Effector memory CD4-positive, alpha-beta T cell (primary cell): Measurements from ENCODE around the gene TPSG1.
"Not testable (repeated sequence)": the region's sequence is repeated elsewhere in the genome, so short reads cannot be mapped to it uniquely, and the experiment has no call there.

Source experiments
- DNase-seq, 3 donors: peaks; one replicate each; pipeline ENCODE4 v3.0.0-alpha.2; 2020
- H3K27ac ChIP-seq: 2 replicates; pipeline ENCODE4 v1.7.0; 2013; ENCODE audit warnings: mild to moderate bottlenecking, low read length, moderate library complexity; ENCODE audit not compliant: insufficient read depth, poor library complexity, severe bottlenecking
- H3K27me3 ChIP-seq: replicated peaks from 2 replicates; pipeline ENCODE4 v1.7.0; 2013; ENCODE audit warnings: mild to moderate bottlenecking, low read length; ENCODE audit not compliant: insufficient read depth, control insufficient read depth, poor library complexity, severe bottlenecking
- H3K36me3 ChIP-seq: 2 replicates; pipeline ENCODE4 v1.7.0; 2013; ENCODE audit warnings: mild to moderate bottlenecking, low read length, moderate library complexity; ENCODE audit not compliant: control insufficient read depth, insufficient read depth
- H3K4me1 ChIP-seq: 2 replicates; pipeline ENCODE4 v1.7.0; 2013; ENCODE audit warnings: low read length, mild to moderate bottlenecking; ENCODE audit not compliant: control insufficient read depth, insufficient read depth, poor library complexity, severe bottlenecking
- H3K4me3 ChIP-seq: 2 replicates; pipeline ENCODE4 v1.7.0; 2013; ENCODE audit warnings: low read length, low read depth, mild to moderate bottlenecking; ENCODE audit not compliant: insufficient read depth, poor library complexity, severe bottlenecking
- H3K9me3 ChIP-seq: 2 replicates; pipeline ENCODE4 v1.7.0; 2013; ENCODE audit warnings: mild to moderate bottlenecking, low read length, moderate library complexity; ENCODE audit not compliant: control insufficient read depth

Gene TPSG1

DNA sequence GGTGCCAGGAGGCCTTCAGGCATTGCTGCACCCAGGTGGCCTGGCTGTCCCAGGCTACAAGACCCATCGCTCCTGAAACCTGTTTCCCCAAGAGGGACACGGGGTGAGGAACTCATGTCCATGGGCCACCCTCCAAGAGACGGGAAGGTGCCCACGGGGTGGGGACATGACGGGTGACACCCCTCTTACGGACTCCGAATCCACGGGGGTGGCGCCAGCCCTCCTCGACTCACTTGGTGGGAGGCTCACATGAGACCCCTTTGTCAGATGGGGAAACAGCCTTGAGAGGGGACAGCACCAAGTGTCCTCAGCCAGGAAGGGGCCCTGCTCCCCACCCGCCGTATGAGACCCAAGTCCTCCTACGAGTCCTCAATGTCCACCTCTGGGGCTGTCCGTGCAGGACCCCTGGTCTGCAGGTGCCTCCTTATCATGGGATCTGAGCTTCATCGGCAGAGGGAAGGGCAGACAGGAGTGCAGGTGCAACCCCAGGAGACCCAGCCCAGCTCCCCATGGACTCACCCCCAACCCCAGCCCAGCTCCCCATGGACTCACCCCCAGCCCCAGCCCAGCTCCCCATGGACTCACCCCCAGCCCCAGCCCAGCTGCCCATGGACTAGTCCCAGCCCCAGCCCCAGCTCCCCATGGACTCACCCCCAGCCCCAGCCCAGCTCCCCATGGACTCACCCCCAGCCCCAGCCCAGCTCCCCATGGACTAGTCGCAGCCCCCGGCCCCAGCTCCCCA is 5.6 kb upstream of the TPSG1 start:
- H3K27ac ChIP-seq, H3K36me3 ChIP-seq, H3K27me3 ChIP-seq, DNase-seq, H3K9me3 ChIP-seq, H3K4me1 ChIP-seq, H3K4me3 ChIP-seq: not testable (repeated sequence)

- not testable (repeated sequence) for H3K27me3 ChIP-seq, DNase-seq
These were observed 5.0 kb upstream of the TPSG1 start, which contains the start of gene TPSB2 for GRCh38 chr16:1230084-1230470. Gene TPSB2, minus strand, starts transcription at chr16:1230184. Its CDS starts 233 bp downstream, at chr16:1229951.

GRCh38 chr16:1229476-1229875 is 4.4 kb upstream of the TPSG1 start:
- H3K27ac ChIP-seq = not testable (repeated sequence)

More at GRCh38 chr16:1230084-1230470, 5.0 kb upstream of the TPSG1 start, which contains the start of gene TPSB2:
- H3K9me3 ChIP-seq, H3K4me3 ChIP-seq, H3K36me3 ChIP-seq, H3K27ac ChIP-seq, H3K4me1 ChIP-seq: not testable (repeated sequence)

DNA sequence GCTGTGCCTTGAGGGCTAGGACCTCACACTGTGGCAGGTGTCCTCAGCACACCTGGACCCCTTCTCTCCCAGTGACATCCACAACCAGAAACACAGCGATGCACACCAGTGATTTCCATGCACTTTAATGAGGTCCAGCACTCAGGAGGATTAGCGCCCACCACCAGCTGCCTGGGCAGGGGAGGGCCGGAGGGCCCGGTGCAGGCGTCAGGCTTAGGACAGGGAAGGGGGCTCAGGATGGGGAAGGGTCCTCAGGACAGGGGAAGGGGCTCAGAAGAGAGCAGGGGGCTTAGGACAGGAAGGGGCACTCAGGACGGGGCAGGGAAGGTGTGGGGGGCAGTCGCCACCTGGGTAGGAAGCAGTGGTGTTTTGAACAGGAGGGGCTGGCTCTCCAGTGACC is 3.2 kb upstream of the TPSG1 start:
- not testable (repeated sequence) for H3K36me3 ChIP-seq, H3K9me3 ChIP-seq, H3K27me3 ChIP-seq, H3K4me3 ChIP-seq, H3K4me1 ChIP-seq, DNase-seq, H3K27ac ChIP-seq

More at GRCh38 chr16:1229476-1229875, 4.4 kb upstream of the TPSG1 start:
- not testable (repeated sequence) for H3K4me3 ChIP-seq, H3K9me3 ChIP-seq, H3K4me1 ChIP-seq, H3K27me3 ChIP-seq, DNase-seq, H3K36me3 ChIP-seq

GRCh38 chr16:1226692-1227091 is 1.6 kb upstream of the TPSG1 start:
- H3K9me3 ChIP-seq, H3K4me3 ChIP-seq, DNase-seq, H3K27ac ChIP-seq, H3K36me3 ChIP-seq, H3K27me3 ChIP-seq, H3K4me1 ChIP-seq: not testable (repeated sequence)

DNA sequence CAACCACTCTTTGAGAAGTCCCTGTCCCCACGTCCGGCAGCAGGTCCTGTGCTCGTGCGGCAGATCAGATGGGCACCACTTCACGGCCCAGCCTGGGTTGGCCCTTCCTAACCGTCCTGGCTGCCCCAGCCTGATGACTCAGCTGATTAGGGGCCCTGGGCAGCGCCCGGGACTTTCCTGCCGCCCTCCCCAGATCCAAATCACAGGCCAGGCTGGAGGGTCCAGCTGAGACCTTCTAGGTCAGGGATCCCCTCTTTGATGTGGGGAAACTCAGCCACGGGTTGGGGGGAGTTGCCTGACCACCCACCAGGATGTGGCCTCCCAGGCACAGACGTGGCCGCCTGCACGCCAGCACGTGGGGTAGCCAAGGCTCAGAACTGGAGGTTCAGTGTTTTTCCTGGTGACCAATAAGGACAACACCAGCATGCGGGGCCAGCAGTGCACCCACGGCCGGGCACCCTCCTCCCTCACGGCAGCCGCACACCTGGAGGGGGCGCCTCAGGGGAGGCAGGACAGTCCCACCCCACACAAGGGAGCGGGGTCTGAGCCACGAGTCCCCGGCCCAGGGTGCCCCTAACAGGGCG is 752 bp upstream of the TPSG1 start:
- H3K27me3 ChIP-seq, H3K9me3 ChIP-seq, H3K36me3 ChIP-seq, H3K27ac ChIP-seq, H3K4me3 ChIP-seq, DNase-seq, H3K4me1 ChIP-seq: not testable (repeated sequence)

DNA sequence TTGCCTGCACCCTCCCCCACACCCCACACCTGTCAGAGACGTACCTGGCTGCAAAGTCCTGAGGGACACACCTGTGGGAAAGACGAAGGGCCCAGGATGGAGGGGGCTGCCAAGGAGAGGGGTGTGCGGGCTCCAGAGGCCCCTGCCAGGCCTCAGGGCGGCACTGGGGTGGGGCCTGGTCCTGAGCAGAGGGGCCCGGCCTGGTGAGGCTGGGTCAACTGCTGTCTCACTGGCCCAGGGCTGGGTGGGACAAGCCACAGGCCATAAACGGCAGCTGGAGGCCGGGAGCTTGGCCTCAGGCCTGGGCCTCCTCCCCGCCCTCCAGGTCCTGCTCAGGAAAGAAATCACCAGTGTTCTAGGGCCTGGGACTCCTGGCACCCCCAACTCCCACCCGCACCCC is 510 bp downstream of the TPSG1 start:
- Histone ChIP-seq H3K27me3 (no peaks in the 10 kb centered on the region), H3K9me3 (no peaks in the 10 kb centered on the region), H3K4me3 (no peak overlapping the region), H3K4me1 (no peaks in the 10 kb centered on the region), H3K36me3 (no peaks in the 10 kb centered on the region), H3K27ac (no peak overlapping the region)
- DNase-seq = no peak

DNA sequence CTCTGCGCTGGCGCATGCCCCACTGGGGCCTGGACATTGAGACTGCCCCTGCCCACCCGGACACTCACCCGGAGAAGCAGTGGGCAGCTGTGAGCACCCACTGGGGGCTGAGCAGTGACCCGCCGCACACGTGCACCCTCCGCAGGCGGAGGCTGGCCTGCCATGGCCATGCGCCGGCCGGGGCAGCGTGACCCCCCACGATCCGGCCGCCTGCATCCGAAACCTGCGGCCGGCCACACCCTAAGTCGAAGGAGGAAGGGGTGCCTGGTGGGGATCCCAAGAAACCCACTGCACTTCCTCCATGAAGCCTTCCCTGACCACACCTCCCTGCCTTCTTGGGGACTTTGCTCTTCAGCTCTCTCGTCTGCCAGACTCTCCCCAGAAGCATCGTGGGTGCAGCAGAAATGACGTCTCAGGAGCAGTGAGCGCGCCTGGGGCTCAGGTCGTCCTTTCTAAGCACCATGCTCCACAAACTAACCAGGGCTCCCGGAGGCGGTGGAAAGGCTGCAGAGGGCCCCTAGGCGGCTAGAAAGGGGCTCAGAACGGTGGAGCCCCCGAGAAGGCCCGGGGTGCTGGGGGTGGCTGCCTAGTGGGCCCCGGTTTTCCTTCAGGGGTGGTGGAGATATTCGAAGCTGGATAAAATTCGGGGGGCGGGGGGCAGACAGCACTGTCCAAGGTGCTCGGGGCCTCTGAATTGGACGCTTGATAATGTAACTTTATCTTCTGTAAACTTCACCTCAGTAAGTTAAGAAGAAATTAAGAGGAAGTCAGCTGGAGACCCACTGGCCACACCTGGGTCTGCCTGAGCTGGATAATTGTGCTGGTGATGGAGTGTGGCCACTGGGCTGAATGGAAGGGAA is 1.5 kb downstream of the TPSG1 start:
- Histone ChIP-seq H3K27me3 (no peaks in the 10 kb centered on the region), H3K36me3 (no peaks in the 10 kb centered on the region), H3K27ac (no peak overlapping the region), H3K4me1 (no peaks in the 10 kb centered on the region), H3K4me3 (no peak overlapping the region), H3K9me3 (no peaks in the 10 kb centered on the region)
- DNase-seq = no peak

GRCh38 chr16:1222553-1223354 is 2.3 kb downstream of the TPSG1 start:
- Histone ChIP-seq H3K4me1 (no peaks in the 10 kb centered on the region), H3K36me3 (no peaks in the 10 kb centered on the region), H3K9me3 (no peaks in the 10 kb centered on the region), H3K4me3 (no peak overlapping the region), H3K27me3 (no peaks in the 10 kb centered on the region), H3K27ac (no peak overlapping the region)
- no peak for DNase-seq
